Stimulated activated naive CD8-positive, alpha-beta T cell treated with anti-CD3 and anti-CD28 coated beads, Interleukin-15, amount 100 ng/mL, for 72 hours (primary cell): ENCODE data around the gene DOCK10.
A peak's percentile ranks its signal among the peaks of the same experiment; 100 is the strongest.

Experiments
- ATAC-seq: fragments of 150-1000 bp; cut with Tn5 transposase; 2 replicates; pipeline ENCODE4 v1.10.0; 2021; ENCODE audit warnings: mild to moderate bottlenecking, moderate library complexity
- DNase-seq, 2 donors: peaks; one replicate each; pipeline ENCODE4 v3.0.0; 2021 to 2022
- H3K27ac Mint-ChIP-seq, 2 donors: one replicate each; pipeline ENCODE4 v1.8.0; 2022; ENCODE audit warnings: mild to moderate bottlenecking in 2 of 2, mixed read lengths in 2 of 2, moderate library complexity in 2 of 2
- H3K27me3 Mint-ChIP-seq: one replicate; pipeline ENCODE4 v1.8.0; 2022; ENCODE audit warnings: mixed read lengths
- H3K4me1 Mint-ChIP-seq: one replicate; pipeline ENCODE4 v1.8.0; 2022; ENCODE audit warnings: mild to moderate bottlenecking, mixed read lengths
- H3K4me3 Mint-ChIP-seq, 2 donors: one replicate each; pipeline ENCODE4 v1.8.0; 2022; ENCODE audit warnings: mild to moderate bottlenecking in 2 of 2, mixed read lengths in 2 of 2, moderate library complexity in 1 of 2
- H3K9me3 Mint-ChIP-seq, 2 donors: one replicate each; pipeline ENCODE4 v1.8.0; 2022; ENCODE audit warnings: mixed read lengths in 2 of 2

The DOCK10 gene

DNA sequence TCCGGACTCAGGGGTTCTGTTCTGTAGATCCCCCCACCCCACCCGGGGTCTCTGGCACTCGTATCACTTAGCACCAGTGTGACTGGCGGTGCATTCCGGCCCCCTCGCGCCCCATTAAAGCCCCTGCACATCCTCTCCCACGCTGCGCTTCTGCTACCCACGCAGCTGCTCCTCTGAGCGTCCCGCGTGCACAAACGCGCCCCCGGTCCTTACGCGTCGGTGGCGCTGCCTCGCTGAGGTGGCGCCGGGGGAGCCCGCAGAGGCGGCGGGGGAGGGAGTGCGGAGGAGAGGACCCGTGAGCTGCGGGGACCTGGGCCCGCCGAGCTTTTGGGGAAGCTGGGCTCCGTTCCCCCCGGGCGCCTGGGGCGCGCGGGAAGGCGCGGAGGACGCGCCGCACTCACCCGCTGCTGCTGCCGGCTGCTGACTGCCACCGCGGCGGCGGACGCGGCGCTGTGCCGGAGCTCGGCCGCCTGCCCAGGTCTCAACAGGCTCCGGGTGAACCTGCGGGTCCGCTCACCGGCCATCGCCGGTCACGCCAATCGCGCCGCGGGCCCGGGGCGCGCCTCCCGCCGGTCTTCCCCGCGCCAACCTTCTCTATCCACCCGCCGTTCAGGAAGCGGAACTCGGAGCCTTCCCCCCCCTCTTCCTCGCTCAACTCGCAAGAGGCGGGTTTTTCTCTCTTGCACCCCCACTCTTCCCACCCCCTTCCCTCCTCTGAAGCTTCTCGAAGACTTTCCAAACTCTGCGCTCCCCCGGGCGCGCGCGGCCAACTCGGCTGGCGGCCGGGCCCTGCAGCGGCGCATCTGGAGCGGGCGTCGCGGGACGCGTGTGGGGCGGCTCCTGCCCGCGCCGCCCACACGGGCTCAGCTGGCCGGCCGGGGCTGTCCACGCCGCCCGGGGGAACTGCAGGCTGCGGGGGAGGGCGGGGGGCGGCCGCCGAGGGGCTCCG is at the start of gene DOCK10:
Gene DOCK10 (minus strand): TSS at position 618 of the 949 bp plus-strand sequence. CDS start 94 bp downstream, at position 524.
- peaks cover 50% of the 10 kb centered on the region for H3K4me1 Mint-ChIP-seq
- H3K4me3 Mint-ChIP-seq = peak within 1 kb of the TSS; percentile 86 to 95
- H3K9me3 Mint-ChIP-seq = no peaks in the 10 kb centered on the region
- ATAC-seq (peak; percentile 55), DNase-seq (peak; percentile 43 to 75)
- H3K27me3 Mint-ChIP-seq = peaks cover 2% of the 10 kb centered on the region
- H3K27ac Mint-ChIP-seq = peak within 1 kb of the TSS; percentile 97 to 99

DNA sequence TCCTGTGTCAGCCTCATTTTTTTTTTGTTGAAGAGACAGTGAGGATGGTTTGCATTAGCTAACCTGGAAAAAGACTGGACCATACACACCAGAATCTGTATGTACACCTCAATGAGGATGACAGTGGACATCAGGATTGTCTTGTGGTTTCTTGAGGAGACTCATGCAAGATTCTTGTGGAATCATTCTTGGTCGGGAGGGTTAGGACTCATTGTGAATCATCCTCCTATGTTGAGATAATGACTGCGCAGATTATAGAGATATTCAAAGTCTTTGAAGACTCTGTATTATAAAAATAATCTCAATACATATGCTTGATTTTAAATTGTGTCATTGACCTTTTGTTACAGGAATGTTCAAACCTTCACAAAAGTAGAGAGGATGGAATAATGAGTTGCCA is 49.1 kb upstream of the DOCK10 start:
- H3K9me3 Mint-ChIP-seq = peaks cover 4 to 23% of the 10 kb centered on the region in 2 donors
- H3K4me3 Mint-ChIP-seq = no peak overlapping the region
- no peaks in the 10 kb centered on the region for H3K27me3 Mint-ChIP-seq
- H3K4me1 Mint-ChIP-seq = peaks cover 17% of the 10 kb centered on the region
- no peak overlapping the region for H3K27ac Mint-ChIP-seq
- DNase-seq (no peak), ATAC-seq (no peak)

DNA sequence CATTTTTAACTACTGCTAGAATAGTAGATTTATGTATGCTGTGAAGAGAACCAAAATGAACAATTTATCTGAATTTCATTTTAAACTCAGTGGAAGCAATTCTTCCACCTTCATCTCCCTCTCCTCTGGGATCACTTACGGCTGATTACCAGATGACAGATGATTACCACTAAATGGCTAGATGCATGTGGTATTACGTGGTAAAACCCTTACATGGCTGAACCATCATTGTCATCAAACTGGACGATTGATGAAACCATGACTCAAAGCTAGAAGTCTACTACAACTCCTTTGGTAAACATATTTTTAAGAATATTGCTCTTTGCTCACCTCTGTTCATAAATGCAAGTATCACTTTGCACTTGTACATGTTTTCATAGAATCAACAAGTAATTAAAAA is 48.5 kb upstream of the DOCK10 start:
- H3K9me3 Mint-ChIP-seq = peaks cover 4 to 23% of the 10 kb centered on the region in 2 donors

DNA sequence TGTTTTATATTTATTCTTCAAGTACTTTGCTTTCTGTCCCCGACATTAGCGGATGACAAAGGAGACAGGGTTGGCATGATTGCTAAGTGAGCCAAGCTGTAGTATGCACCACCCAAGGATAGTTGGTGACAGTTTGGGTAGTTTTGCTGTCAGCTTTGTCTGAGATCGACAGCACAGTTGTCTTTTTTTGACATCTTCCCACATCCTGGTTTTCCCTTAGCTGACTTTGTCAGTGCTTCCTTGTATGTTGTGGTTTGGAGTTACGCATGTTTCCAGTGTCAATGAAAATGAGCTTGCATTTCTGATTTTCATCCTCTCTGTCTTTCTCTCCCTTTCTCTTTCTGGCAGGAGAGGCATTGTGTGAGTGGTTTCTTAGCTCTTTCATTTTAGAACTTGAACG is 44.6 kb upstream of the DOCK10 start:
- DNase-seq (no peak), ATAC-seq (no peak)
- peaks cover 18% of the 10 kb centered on the region for H3K4me1 Mint-ChIP-seq
- H3K27ac Mint-ChIP-seq = peak overlapping the region in 1 of 2 donors; percentile 90
- no peaks in the 10 kb centered on the region for H3K9me3 Mint-ChIP-seq
- H3K27me3 Mint-ChIP-seq = no peaks in the 10 kb centered on the region
- peak overlapping the region in 1 of 2 donors; percentile 66 for H3K4me3 Mint-ChIP-seq

More for the DNA sequence above, 48.5 kb upstream of the DOCK10 start:
- ATAC-seq (no peak), DNase-seq (no peak)
- Mint-ChIP-seq H3K27me3 (no peaks in the 10 kb centered on the region), H3K27ac (no peak overlapping the region), H3K4me1 (peaks cover 18% of the 10 kb centered on the region), H3K4me3 (no peak overlapping the region)

DNA sequence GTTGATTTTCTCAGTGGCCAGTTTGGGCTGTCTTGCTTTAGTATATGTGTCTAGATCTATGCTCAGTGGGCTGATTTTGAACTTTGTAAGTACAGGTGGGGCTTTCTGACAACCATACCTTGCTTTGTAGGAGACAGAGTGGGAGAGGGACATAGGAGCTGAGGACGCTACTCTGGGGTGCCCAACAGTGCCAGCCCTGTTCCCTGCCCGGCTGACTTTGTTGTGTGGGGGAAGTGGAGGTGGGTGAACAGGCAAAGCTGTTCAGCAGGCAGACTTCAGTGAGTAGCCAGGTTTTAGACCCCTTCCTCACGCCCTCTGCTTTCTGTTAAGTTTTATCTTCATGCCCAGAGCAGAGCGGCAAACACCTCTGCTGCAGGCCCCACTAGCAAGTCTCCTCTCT is 44.2 kb upstream of the DOCK10 start:
- no peak for ATAC-seq
- no peaks in the 10 kb centered on the region for H3K27me3 Mint-ChIP-seq
- no peak overlapping the region for H3K4me3 Mint-ChIP-seq
- no peak for DNase-seq
- H3K27ac Mint-ChIP-seq = no peak overlapping the region
- H3K4me1 Mint-ChIP-seq = peaks cover 18% of the 10 kb centered on the region
- H3K9me3 Mint-ChIP-seq = no peaks in the 10 kb centered on the region

DNA sequence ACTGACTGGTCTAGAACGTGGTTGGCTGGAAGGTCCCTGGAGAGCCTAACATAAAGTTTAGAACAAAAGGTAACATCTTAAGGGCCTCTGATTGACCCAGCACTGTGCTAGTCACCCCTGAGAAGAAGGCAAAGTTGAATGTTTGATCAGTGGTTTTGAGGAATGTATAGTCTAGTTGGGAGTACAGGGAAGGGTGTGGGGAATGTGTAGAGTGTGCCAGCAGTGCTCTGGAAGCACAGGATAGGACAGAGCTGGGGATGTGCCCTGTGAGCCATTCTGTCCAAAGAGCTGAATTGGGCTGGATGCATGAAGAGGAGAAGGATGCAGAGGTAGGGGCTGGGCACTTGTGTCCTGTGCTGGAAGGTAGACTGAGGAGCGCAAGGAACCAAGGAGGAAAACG is 41.0 kb upstream of the DOCK10 start:
- peaks cover 10% of the 10 kb centered on the region for H3K4me1 Mint-ChIP-seq
- H3K27ac Mint-ChIP-seq = no peak overlapping the region
- no peak overlapping the region for H3K4me3 Mint-ChIP-seq
- peaks cover 0 to 4% of the 10 kb centered on the region in 2 donors for H3K9me3 Mint-ChIP-seq
- ATAC-seq (no peak), DNase-seq (no peak)
- H3K27me3 Mint-ChIP-seq = no peaks in the 10 kb centered on the region

DNA sequence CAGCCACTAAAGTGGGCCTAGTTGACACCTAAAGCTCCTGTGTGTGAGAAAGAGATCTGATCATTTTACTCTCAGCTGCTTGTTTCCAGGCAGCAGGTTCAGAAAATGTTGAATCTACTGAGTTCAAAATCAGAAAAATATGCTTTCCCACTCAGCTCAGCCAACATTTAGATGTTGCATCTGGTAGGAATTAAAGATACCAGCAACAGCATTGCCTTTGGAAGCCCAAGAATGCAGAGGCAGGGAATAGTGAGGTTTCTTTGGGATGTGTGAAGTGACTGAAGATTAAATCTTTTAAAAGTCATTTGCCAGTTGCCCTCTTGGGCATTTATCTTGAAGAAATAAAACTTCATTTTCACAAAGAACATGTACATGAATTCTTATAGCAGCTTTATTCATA is 33.9 kb upstream of the DOCK10 start:
- no peak overlapping the region for H3K27ac Mint-ChIP-seq
- peaks cover 7 to 9% of the 10 kb centered on the region in 2 donors for H3K9me3 Mint-ChIP-seq
- no peaks in the 10 kb centered on the region for H3K4me1 Mint-ChIP-seq
- no peak for DNase-seq
- H3K27me3 Mint-ChIP-seq = no peaks in the 10 kb centered on the region
- no peak overlapping the region for H3K4me3 Mint-ChIP-seq
- no peak for ATAC-seq

DNA sequence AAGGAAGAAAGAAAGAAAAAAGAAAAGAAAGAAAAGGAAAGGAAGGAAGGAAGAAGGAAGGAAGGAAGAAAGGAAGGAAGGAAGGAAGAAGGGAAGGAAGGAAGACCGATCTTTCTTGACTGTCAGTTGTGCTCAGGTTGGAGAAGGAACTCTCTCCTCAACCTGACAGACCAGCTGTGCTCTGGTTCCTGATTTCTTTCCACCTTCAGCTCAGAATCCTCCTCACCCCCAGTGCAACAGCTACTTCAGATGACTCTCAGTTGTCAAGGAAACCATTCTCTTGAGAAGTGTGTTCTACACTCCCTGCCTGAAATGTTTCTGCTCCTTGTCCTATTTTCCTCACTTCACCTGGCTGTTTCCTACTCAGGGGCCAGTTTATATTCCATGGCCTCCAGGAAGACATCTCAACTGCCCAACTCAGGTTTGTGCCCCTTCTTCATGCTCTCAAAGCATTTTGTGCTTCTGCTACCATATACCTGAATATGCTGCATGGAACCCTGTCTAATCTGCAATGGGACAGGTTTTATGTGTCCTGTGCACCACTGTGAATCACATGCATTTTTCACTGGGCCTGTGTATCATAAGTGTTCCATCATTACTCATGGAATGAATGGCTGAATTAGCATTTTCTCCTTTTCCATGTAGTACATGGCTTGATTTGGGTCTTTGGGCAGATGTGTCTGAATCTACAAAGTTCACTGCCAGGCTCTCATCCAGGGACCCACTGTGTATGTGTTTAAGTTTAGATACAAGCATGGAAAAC is 32.8 kb upstream of the DOCK10 start:
- ATAC-seq = no peak
- H3K4me1 Mint-ChIP-seq = no peaks in the 10 kb centered on the region
- no peaks in the 10 kb centered on the region for H3K27me3 Mint-ChIP-seq
- no peak for DNase-seq
- H3K27ac Mint-ChIP-seq = no peak overlapping the region
- no peak overlapping the region for H3K4me3 Mint-ChIP-seq
- peaks cover 7 to 8% of the 10 kb centered on the region in 2 donors for H3K9me3 Mint-ChIP-seq

DNA sequence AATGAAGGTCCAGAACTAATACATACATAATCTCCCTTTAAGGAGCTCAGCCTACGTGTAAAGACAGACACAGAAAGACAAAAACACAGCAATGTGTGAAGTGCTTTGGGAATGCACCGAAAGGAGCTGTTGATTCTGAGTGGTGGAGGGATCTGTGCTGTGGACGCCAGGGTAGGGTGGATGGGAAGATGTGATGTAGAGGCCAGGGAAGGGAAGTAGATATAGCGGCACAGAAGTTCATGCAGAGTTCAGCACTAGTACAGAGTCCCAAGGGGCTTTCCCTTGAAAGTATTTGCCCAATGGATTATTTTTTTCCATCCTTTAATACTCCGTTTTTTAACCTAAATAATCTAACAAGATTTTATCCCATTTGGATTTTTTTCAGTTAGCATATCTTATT is 32.1 kb upstream of the DOCK10 start:
- Mint-ChIP-seq H3K4me3 (no peak overlapping the region), H3K27me3 (no peaks in the 10 kb centered on the region), H3K27ac (no peak overlapping the region), H3K9me3 (peaks cover 4 to 7% of the 10 kb centered on the region in 2 donors), H3K4me1 (peaks cover 3% of the 10 kb centered on the region)
- DNase-seq = no peak
- ATAC-seq = no peak

DNA sequence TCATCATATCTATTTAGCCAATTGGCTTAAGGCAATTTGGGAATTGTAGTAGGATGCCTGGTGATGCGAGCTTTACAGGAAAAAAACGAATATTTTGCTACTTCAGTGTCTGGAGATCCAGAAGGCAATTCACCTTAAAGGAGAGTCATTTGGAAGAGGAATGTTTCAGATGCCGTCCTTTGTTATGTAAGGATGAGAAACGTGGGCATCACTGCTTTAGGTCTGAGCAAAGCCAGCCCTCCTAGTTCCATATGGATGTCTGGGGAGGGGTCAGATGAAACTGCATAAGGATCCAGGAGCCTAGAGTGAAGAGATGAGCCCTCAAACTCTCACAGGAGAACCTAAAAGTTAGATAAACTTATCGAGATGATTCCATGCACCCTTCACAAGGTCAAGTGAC is 30.9 kb upstream of the DOCK10 start:
- Mint-ChIP-seq H3K9me3 (peaks cover 4 to 15% of the 10 kb centered on the region in 2 donors), H3K27ac (peak overlapping the region in 1 of 2 donors; percentile 31), H3K27me3 (no peaks in the 10 kb centered on the region), H3K4me1 (peaks cover 9% of the 10 kb centered on the region), H3K4me3 (no peak overlapping the region)
- no peak for ATAC-seq
- no peak for DNase-seq

DNA sequence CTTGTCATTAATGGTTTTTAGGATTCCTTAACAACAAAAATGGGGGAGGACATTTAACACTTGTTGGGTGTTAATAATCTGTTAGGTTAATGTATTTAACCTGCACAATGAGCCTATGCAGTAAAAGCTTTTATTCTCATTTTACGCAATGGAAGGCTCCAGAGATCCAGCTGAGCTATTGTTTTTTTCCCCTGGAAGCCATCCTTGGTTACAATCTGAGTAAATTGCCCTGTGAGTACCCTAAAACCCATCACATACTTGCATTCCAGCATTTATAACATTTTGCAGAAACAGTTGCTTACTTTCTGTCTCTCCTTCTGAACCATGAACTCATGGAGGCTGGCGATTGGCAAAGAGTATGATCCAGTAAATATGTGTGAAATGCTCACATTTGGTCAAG is 30.2 kb upstream of the DOCK10 start:
- Mint-ChIP-seq H3K4me1 (peaks cover 9% of the 10 kb centered on the region), H3K4me3 (no peak overlapping the region), H3K9me3 (peaks cover 10 to 21% of the 10 kb centered on the region in 2 donors), H3K27me3 (no peaks in the 10 kb centered on the region), H3K27ac (no peak overlapping the region)
- DNase-seq = no peak
- ATAC-seq = no peak

DNA sequence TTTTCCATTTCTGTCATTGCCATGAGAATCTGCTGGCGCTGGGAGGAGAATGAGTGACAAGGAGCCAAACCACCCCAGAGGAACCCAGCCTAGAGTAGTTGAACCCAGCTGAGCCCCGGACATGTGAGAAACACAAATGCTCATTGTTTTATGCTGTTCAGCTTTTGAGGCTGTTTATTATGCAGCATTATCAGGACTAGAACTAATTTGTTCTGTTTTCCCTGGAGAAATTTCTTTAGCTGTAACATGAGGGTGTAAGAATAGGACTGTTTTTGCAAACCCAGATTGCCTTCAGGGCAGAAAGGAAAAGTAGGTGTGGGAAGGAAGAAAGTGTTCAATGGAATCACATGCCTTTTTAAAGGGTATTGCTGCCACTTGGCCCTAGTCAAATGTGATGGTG is 28.5 kb upstream of the DOCK10 start:
- Mint-ChIP-seq H3K27ac (no peak overlapping the region), H3K4me1 (peaks cover 15% of the 10 kb centered on the region), H3K9me3 (peaks cover 23 to 37% of the 10 kb centered on the region in 2 donors), H3K27me3 (no peaks in the 10 kb centered on the region), H3K4me3 (no peak overlapping the region)
- DNase-seq (no peak), ATAC-seq (no peak)

DNA sequence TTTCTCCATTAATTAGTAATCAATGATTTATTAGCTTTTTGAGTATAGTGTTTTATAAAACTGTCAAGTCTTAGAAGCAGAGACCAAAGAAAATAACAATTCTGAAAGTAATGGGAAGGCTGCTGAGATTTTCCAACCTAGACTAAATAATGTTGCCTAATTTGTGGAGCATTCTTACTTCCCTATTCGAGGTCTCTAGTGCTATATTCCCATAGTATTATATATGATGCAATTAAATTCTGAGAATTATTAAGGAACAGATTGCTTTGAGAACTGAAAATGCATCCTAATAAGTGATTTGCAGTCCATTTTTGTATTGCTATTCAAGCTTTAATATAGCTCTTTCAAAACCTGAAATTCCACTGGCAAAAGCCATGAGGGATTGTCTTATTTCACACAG is 27.7 kb upstream of the DOCK10 start:
- Mint-ChIP-seq H3K4me3 (no peak overlapping the region), H3K27me3 (no peaks in the 10 kb centered on the region), H3K4me1 (peaks cover 23% of the 10 kb centered on the region), H3K9me3 (peaks cover 23 to 38% of the 10 kb centered on the region in 2 donors), H3K27ac (no peak overlapping the region)
- DNase-seq = no peak
- no peak for ATAC-seq

DNA sequence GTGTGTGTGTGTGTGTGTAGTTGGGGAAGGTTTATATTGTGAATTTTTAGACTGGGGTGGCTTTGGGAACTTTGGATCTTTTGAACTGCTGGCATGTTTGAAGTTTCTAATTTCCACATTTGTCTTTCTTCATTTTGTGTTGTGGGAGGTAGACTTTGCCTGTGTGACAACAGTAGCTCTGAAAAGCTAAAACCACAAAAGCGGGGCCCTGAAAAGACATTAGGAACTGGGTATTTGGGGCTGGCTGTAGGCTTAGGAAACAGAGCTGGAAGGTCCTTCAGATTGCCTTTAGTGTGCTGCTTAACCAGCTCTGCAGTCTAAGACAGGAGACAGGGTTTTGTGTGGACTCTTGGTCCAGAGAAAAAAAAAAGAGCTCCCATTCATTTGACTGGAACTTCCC is 27.2 kb upstream of the DOCK10 start:
- Mint-ChIP-seq H3K4me1 (peaks cover 28% of the 10 kb centered on the region), H3K4me3 (no peak overlapping the region), H3K27me3 (no peaks in the 10 kb centered on the region), H3K9me3 (peaks cover 23 to 36% of the 10 kb centered on the region in 2 donors), H3K27ac (no peak overlapping the region)
- ATAC-seq (no peak), DNase-seq (no peak)

DNA sequence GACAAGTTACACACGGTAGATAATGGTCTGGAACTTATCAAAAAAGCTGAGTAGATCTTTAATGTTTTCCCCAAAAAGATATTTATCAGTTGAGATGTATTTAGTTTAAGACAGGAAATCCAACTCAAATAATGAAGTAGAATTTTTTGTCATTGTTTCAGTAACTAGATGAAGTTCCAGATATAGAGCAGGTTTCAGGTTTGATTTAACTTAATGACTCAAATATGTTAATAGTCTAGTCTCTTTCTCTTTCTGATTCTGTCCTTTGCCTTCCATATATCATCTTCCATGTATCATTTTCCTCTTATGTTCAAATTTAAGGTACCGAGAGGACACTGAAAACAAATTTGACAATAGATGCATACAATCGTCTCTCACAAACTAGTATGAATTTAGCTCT is 23.6 kb upstream of the DOCK10 start:
- no peak for DNase-seq
- peak; percentile 57 for ATAC-seq
- H3K9me3 Mint-ChIP-seq = peaks cover 19 to 31% of the 10 kb centered on the region in 2 donors
- H3K4me3 Mint-ChIP-seq = no peak overlapping the region
- H3K27me3 Mint-ChIP-seq = no peaks in the 10 kb centered on the region
- H3K4me1 Mint-ChIP-seq = peaks cover 47% of the 10 kb centered on the region
- H3K27ac Mint-ChIP-seq = peak overlapping the region in 1 of 2 donors; percentile 81

DNA sequence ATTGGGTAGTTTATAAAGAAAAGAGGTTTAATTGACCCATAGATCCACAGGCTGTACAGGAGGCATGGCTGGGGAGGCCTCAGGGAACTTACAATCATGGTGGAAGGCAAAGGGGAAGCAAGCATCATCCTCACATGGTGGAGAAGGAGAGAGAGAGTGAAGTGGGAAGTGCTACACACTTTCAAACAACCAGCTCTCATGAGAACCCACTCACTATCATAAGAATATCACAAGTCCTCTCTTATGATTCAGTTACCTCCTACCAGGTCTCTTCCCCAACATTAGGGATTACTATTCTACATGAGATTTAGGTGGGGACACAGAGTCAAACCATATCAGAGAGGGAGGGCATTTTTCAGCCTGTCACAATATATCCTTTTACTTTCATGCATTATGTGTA is 22.7 kb upstream of the DOCK10 start:
- peak; percentile 12 for ATAC-seq
- DNase-seq = no peak
- Mint-ChIP-seq H3K9me3 (peaks cover 19 to 31% of the 10 kb centered on the region in 2 donors), H3K27me3 (no peaks in the 10 kb centered on the region), H3K4me1 (peaks cover 47% of the 10 kb centered on the region), H3K27ac (peak overlapping the region in 1 of 2 donors; percentile 94), H3K4me3 (peak overlapping the region; percentile 11 to 52)
